ENCODE measurements around the gene RSPO1.

The RSPO1 gene

DNA sequence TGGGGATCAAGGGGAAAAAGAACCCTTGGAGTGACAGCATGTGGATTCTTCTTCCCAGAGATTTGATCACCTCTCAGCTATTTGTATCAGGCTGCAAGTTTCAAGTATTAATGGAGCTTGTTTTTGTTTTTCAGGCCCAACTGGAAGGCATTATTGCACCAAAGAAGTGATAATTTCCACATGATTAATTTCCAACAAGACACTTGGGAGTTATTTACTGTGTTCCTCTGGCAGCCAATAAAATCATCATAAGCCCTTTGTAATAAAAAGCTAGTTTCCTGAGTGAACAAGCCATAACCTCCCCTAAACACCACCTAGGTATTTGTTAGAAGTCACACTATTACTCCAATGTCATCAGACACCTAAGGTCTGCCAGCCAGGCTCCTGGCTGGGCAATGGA lies 69.8 kb downstream of the RSPO1 start (continued):
- TF ChIP-seq OSR1 (CRISPR knock-in tag; IDR thresholded peaks at IDR 0.05) (no peak), ESRRG (CRISPR knock-in tag; IDR thresholded peaks at IDR 0.05) (no peak)

GRCh38 chr1:37562984-37563383 lies 71.7 kb downstream of the RSPO1 start:
- TF ChIP-seq ARNTL (CRISPR knock-in tag; IDR thresholded peaks at IDR 0.05; ENCODE audit: borderline replicate concordance, low read depth), result no peak
- TF ChIP-seq CSRNP3 (CRISPR knock-in tag; IDR thresholded peaks at IDR 0.05), result no peak
- TF ChIP-seq, protein P1, sequence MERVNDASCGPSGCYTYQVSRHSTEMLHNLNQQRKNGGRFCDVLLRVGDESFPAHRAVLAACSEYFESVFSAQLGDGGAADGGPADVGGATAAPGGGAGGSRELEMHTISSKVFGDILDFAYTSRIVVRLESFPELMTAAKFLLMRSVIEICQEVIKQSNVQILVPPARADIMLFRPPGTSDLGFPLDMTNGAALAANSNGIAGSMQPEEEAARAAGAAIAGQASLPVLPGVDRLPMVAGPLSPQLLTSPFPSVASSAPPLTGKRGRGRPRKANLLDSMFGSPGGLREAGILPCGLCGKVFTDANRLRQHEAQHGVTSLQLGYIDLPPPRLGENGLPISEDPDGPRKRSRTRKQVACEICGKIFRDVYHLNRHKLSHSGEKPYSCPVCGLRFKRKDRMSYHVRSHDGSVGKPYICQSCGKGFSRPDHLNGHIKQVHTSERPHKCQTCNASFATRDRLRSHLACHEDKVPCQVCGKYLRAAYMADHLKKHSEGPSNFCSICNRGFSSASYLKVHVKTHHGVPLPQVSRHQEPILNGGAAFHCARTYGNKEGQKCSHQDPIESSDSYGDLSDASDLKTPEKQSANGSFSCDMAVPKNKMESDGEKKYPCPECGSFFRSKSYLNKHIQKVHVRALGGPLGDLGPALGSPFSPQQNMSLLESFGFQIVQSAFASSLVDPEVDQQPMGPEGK (CRISPR knock-in tag; IDR thresholded peaks at IDR 0.05; ENCODE audit: borderline replicate concordance), result no peak
- TF ChIP-seq GLIS3 (CRISPR knock-in tag; IDR thresholded peaks at IDR 0.05), result no peak
- TF ChIP-seq TCF4 (CRISPR knock-in tag; IDR thresholded peaks at IDR 0.05; ENCODE audit: borderline replicate concordance), result no peak
- TF ChIP-seq ZFP3 (CRISPR knock-in tag; IDR thresholded peaks at IDR 0.05), result no peak
- no peak for TF ChIP-seq PPARA (CRISPR knock-in tag; IDR thresholded peaks at IDR 0.05; ENCODE audit: borderline replicate concordance)
- no peak for TF ChIP-seq BACH2 (CRISPR knock-in tag; IDR thresholded peaks at IDR 0.05; ENCODE audit: borderline replicate concordance)
- TF ChIP-seq ZFP30 (CRISPR knock-in tag; IDR thresholded peaks at IDR 0.05), result no peak
- TF ChIP-seq, protein P2, sequence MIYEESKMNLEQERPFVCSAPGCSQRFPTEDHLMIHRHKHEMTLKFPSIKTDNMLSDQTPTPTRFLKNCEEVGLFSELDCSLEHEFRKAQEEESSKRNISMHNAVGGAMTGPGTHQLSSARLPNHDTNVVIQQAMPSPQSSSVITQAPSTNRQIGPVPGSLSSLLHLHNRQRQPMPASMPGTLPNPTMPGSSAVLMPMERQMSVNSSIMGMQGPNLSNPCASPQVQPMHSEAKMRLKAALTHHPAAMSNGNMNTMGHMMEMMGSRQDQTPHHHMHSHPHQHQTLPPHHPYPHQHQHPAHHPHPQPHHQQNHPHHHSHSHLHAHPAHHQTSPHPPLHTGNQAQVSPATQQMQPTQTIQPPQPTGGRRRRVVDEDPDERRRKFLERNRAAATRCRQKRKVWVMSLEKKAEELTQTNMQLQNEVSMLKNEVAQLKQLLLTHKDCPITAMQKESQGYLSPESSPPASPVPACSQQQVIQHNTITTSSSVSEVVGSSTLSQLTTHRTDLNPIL (CRISPR knock-in tag; IDR thresholded peaks at IDR 0.05; ENCODE audit: low read depth), result no peak
- no peak for TF ChIP-seq ZC3H10 (CRISPR knock-in tag; IDR thresholded peaks at IDR 0.05)
- no peak for TF ChIP-seq SNAI2 (CRISPR knock-in tag; IDR thresholded peaks at IDR 0.05)
- no peak for TF ChIP-seq POU6F1 (CRISPR knock-in tag; IDR thresholded peaks at IDR 0.05; ENCODE audit: borderline replicate concordance, low read depth)
- no peak for TF ChIP-seq RARB (CRISPR knock-in tag; IDR thresholded peaks at IDR 0.05)
- ATAC-seq, result no peak

Data from SK-N-SH treated with all-trans-retinoic acid at 6 μM for 48 hours (cell line).